Astrocyte (in vitro differentiated cells and primary cell): ENCODE data around the gene GID8. TPM values are rescaled to one million over a fixed set of nuclear protein-coding genes. Genes with fewer than 3 reads are reported as not detected.
A peak's percentile ranks its signal among the peaks of the same experiment; 100 is the strongest.

Experiments
- DNase-seq: peaks from one replicate; pipeline ENCODE4 v3.0.0-alpha.2; 2010; ENCODE audit warnings: low read depth
- FAIRE-seq: peaks from 2 replicates; lab custom pipeline; 2011; peaks lifted over from hg19 to GRCh38; lab: Jason Lieb, UNC
- H2AFZ ChIP-seq: 2 replicates; pipeline ENCODE4 v1.6.0; 2012; ENCODE audit warnings: low read depth, low read length, inconsistent platforms
- H3K27ac ChIP-seq: 2 replicates; pipeline ENCODE4 v1.5.1; 2011; ENCODE audit warnings: low read depth, low read length, inconsistent platforms
- H3K27me3 ChIP-seq: 2 replicates; pipeline ENCODE4 v1.6.0; 2011; ENCODE audit warnings: low read length, inconsistent platforms; ENCODE audit not compliant: insufficient read depth
- H3K36me3 ChIP-seq: 2 replicates; pipeline ENCODE4 v1.5.1; 2011; ENCODE audit warnings: low read length, inconsistent platforms; ENCODE audit not compliant: insufficient read depth
- H3K4me1 ChIP-seq: 2 replicates; pipeline ENCODE4 v1.5.1; 2011; ENCODE audit warnings: low read length, inconsistent platforms; ENCODE audit not compliant: insufficient read depth
- H3K4me2 ChIP-seq: 2 replicates; pipeline ENCODE4 v1.6.0; 2012; ENCODE audit warnings: low read length, inconsistent platforms
- H3K4me3 ChIP-seq: 2 replicates; pipeline ENCODE4 v1.5.1; 2011; ENCODE audit warnings: low read depth, mild to moderate bottlenecking, low read length, inconsistent platforms; ENCODE audit not compliant: insufficient read depth
- H3K79me2 ChIP-seq: 2 replicates; pipeline ENCODE4 v1.6.0; 2012; ENCODE audit warnings: mild to moderate bottlenecking, low read length, inconsistent platforms; ENCODE audit not compliant: insufficient read depth
- H3K9ac ChIP-seq: 2 replicates; pipeline ENCODE4 v1.6.0; 2012; ENCODE audit warnings: mild to moderate bottlenecking, low read length, inconsistent platforms
- H3K9me3 ChIP-seq: 2 replicates; pipeline ENCODE4 v1.5.1; 2012; ENCODE audit warnings: low read depth, mild to moderate bottlenecking, low read length, inconsistent platforms; ENCODE audit not compliant: insufficient read depth
- H4K20me1 ChIP-seq: 2 replicates; pipeline ENCODE4 v1.6.0; 2012; ENCODE audit warnings: low read length, inconsistent platforms; ENCODE audit not compliant: insufficient read depth
- H3K27ac Mint-ChIP-seq: one replicate; pipeline ENCODE4 v1.8.0; 2021; ENCODE audit warnings: mild to moderate bottlenecking, mixed read lengths; ENCODE audit not compliant: unreplicated experiment
- H3K27me3 Mint-ChIP-seq: one replicate; pipeline ENCODE4 v1.8.0; 2021; ENCODE audit warnings: low read depth, mixed read lengths; ENCODE audit not compliant: unreplicated experiment
- H3K36me3 Mint-ChIP-seq: one replicate; pipeline ENCODE4 v1.8.0; 2021; ENCODE audit warnings: low read depth, mixed read lengths; ENCODE audit not compliant: unreplicated experiment
- H3K4me1 Mint-ChIP-seq: one replicate; pipeline ENCODE4 v1.8.0; 2021; ENCODE audit warnings: low read depth, mixed read lengths; ENCODE audit not compliant: unreplicated experiment
- H3K4me3 Mint-ChIP-seq: one replicate; pipeline ENCODE4 v1.8.0; 2021; ENCODE audit warnings: mild to moderate bottlenecking, moderate library complexity, mixed read lengths; ENCODE audit not compliant: unreplicated experiment
- H3K9me3 Mint-ChIP-seq: one replicate; pipeline ENCODE4 v1.8.0; 2021; ENCODE audit warnings: mild to moderate bottlenecking, mixed read lengths; ENCODE audit not compliant: unreplicated experiment
- CTCF ChIP-seq: IDR thresholded peaks from 2 replicates; pipeline ENCODE4 v1.5.1; 2011; ENCODE audit warnings: low read depth, mild to moderate bottlenecking, inconsistent platforms, low read length, moderate library complexity; ENCODE audit not compliant: insufficient read depth
- EZH2 ChIP-seq: IDR thresholded peaks from 2 replicates; pipeline ENCODE4 v1.6.1; 2012; ENCODE audit warnings: mild to moderate bottlenecking, low read length, inconsistent platforms; ENCODE audit not compliant: insufficient read depth
- total RNA-seq: library from RNA; stranded (reverse); gene quantifications from 2 replicates; pipeline ENCODE4 v1.2.1, GENCODE V29; 2021

Gene GID8
- total RNA-seq, 1 donor from 2014 or later, result 37.1 TPM

GRCh38 chr20:62910217-62910766, 27.7 kb upstream of the GID8 start:
- FAIRE-seq (no peak), DNase-seq (no peak)
- H3K4me1 ChIP-seq, result peaks cover 13% of the 10 kb centered on the region
- no peak overlapping the region for H3K4me3 ChIP-seq
- H3K4me3 Mint-ChIP-seq, result peak overlapping the region; percentile 6
- peaks cover 100% of the 10 kb centered on the region for H4K20me1 ChIP-seq
- H3K9me3 Mint-ChIP-seq, result no peaks in the 10 kb centered on the region
- no peaks in the 10 kb centered on the region for H3K27me3 ChIP-seq
- H3K36me3 Mint-ChIP-seq, result peaks cover 13% of the 10 kb centered on the region
- H3K27ac ChIP-seq, result no peak overlapping the region
- H3K9me3 ChIP-seq, result no peaks in the 10 kb centered on the region
- TF ChIP-seq CTCF (no peak), EZH2 (no peak)
- H3K4me1 Mint-ChIP-seq, result peaks cover 14% of the 10 kb centered on the region
- H3K79me2 ChIP-seq, result peaks cover 99% of the 10 kb centered on the region
- peaks cover 48% of the 10 kb centered on the region for H3K36me3 ChIP-seq
- no peak overlapping the region for H3K4me2 ChIP-seq
- no peak overlapping the region for H2AFZ ChIP-seq
- no peaks in the 10 kb centered on the region for H3K27me3 Mint-ChIP-seq
- H3K27ac Mint-ChIP-seq, result peak overlapping the region; percentile 18
- no peak overlapping the region for H3K9ac ChIP-seq

GRCh38 chr20:62910777-62911497, 27.0 kb upstream of the GID8 start:
- Histone ChIP-seq H3K4me2 (no peak overlapping the region), H4K20me1 (peaks cover 100% of the 10 kb centered on the region), H3K27ac (no peak overlapping the region), H3K4me3 (no peak overlapping the region), H3K9me3 (no peaks in the 10 kb centered on the region), H3K36me3 (peaks cover 42% of the 10 kb centered on the region), H3K4me1 (peaks cover 13% of the 10 kb centered on the region), H3K27me3 (no peaks in the 10 kb centered on the region), H2AFZ (no peak overlapping the region), H3K79me2 (peaks cover 99% of the 10 kb centered on the region), H3K9ac (no peak overlapping the region)
- no peak overlapping the region for H3K27ac Mint-ChIP-seq
- no peak overlapping the region for H3K4me3 Mint-ChIP-seq
- H3K36me3 Mint-ChIP-seq, result peaks cover 13% of the 10 kb centered on the region
- no peaks in the 10 kb centered on the region for H3K27me3 Mint-ChIP-seq
- H3K9me3 Mint-ChIP-seq, result no peaks in the 10 kb centered on the region
- DNase-seq (no peak), FAIRE-seq (no peak)
- peaks cover 16% of the 10 kb centered on the region for H3K4me1 Mint-ChIP-seq
- no peak for TF ChIP-seq CTCF
- no peak for TF ChIP-seq EZH2
